ENCODE results near the gene ITIH4.

Gene ITIH4

DNA sequence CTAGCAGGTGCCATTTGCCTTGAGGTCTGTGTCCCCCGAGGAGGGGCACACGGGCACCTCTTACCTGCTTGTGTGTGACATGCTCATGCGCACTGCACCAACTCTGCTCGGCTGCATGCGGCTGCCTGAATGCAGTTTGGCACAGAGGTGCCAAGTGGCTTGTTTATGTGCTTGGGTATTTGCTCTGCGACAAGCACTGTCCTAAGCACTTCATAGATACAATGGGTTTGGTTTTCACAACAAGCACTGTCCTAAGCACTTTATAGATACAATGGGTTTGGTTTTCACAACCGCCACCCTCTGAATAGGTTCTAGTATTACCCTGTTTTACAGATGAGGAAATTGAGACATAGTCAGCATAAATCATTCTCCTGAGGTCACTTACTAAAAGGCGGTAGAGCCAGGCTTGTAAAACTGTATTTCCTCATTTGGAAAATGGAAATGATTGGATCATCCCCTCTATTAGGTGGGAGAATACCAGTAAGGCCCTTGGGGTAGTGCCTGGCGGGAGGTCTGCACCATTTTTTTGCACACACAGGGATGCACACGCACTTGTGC lies 487 bp downstream of the ITIH4 start:
- no peak for DNase-seq

DNA sequence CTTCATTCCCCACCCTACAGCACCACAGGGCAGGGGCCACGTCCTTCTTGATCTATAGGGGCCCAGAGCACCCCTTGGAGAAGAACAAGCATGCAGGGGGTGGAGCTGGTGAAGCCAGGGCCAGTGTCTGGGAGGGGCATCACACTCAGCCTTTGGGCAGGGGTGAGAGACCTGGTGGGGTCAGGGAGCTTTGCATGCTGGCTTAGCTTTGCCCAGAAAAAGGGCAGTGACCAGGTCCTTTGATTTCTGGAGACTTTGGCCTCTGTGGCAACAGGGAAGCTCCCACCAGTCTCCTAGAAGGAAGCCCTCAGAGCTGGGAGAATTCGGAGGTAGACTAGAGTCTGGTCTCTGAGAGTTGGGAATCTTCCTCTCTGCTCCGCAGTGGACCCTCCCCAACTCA lies 990 bp downstream of the ITIH4 start:
- DNase-seq, result no peak

DNA sequence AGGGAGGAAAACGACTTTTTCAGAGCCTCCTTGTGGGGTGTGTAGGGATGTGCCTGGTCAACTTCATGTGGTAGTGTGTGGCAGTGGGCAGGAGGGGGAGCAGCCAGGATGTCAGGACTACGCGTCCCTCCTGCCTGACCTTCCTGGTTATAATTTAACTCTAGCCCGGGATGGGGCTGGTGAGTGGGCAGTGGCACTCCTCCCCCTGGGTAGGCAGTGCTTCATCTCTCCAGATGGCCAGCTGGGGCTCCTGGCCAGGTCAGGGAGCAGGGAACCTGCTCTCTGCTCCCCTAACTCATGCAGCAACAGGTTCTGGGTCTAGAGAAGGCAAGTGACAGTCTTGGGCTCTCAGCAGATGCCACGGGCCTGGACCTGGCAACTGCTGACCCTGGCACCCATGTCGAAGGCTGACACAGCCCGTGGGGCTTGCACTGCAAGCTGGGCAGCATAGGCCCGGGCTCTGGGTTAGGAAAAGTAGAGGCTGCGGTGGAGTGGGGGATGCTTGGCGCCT lies 2.6 kb downstream of the ITIH4 start:
- no peak for DNase-seq

DNA sequence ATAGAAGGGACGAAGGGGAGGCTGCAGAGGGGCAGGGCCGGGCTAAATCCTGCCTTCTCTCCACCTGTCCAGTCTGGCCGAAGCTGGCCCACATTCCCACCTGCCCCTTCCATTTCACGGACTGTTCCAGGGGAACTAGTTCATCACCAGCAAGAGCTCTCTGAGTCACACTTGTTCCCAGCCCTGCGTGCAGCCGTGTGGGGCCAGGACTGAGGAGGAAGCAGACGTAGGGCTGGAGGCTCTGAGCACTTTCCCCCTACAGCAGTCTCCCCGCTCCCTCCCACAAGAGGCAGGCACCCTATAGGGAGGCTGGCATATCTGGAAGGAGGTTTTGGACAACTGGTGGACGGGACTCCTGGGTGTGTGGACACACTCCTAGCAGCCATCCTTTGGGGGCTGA lies 3.0 kb downstream of the ITIH4 start:
- no peak for DNase-seq

DNA sequence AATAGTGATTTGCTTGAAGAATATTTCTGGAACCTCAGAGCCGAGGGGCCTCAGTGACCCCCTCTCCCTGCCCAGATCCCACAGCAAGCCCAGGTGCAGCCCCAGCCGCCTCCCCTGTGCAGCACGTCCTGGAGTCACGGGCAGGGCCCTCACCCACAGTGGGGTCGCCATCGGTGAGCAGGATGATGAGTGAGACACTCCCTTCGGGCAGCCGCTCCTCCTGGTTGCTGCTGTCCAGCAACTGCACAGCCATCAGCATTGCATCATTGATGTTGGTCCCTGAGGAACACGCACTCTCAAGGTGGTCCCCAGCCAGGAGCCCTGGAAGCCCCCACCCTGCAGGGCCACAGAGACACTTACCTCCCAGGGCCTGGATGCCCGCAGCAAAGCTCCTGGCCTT lies 6.4 kb downstream of the ITIH4 start:
- no peak for DNase-seq

DNA sequence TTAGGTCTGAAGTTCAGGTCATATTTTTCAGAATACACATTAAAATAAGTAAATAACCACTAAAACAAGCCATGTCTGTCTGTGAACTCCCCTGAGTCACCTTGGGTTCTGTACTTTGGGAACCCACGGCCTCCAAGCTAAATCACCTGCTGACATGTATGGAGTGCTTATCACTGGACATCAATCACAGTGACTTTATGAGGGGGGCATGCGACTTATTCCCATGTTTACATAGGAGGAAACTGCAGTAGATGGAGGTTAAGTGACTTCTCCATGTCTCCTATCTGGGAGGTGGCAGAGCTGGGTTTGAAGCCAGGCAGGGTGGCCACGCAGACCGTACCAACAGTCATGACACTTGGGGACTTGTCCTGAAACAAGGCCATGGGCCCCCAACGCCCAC lies 8.1 kb downstream of the ITIH4 start:
- DNase-seq, result no peak

DNA sequence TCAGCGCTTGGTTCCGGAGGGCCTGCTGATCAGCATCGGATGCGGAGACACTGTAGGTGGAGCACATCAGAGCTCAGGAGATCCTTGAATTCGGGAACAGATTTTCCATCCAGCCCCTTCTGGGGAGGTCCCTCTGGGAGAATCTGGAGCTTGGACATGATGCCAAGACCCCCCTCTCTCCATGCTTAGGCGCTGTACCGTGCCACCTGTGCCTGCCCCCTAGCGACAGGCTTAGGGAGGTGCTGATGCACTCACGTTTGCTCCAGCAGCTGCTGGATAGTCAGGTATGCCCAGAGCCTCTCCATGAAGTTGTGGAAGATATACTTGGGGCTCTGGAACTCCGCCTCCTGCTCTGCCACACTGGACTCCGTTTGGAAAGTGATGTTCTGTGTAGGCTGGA lies 9.7 kb downstream of the ITIH4 start:
- peak; percentile 11 for DNase-seq

DNA sequence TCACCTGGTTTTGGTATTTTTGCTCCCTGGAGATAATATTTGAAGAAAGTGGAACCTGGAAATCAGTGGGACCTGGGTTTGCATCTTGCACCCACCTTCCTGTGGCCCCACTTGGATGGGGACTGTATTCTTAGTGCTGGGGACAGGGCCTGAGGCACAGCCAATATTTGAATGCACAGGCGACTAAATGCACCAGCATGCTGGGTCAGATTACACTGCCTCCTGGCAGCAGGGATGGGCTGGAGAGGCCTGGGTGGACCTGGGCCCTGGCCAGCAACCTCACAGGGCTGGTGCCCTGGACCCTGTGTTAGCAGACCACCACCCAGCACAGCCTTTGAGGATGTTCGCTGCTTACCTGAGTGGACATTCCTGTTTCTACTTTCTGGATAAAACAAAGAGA lies 10.5 kb downstream of the ITIH4 start:
- DNase-seq, result no peak

DNA sequence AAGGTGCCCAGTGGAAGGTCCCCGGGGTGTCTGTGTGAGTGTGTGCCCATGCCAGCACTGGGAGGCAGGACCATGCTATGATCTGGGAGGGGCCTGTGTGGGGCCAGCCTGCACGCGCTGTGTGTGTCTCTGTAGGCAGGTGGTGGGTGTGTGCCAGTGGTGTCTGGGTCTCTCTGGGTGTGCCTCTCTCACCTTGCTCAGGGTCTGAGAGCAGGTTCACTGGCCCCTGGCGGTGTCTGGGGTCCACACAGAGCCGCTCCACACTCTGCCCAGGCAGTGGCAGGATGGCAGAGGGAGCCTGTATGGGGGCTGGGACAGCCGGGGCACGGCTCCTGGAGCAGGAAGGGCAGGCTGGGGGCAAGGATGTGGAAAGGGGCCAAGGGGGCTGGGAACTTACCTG lies 12.6 kb downstream of the ITIH4 start:
- no peak for DNase-seq

DNA sequence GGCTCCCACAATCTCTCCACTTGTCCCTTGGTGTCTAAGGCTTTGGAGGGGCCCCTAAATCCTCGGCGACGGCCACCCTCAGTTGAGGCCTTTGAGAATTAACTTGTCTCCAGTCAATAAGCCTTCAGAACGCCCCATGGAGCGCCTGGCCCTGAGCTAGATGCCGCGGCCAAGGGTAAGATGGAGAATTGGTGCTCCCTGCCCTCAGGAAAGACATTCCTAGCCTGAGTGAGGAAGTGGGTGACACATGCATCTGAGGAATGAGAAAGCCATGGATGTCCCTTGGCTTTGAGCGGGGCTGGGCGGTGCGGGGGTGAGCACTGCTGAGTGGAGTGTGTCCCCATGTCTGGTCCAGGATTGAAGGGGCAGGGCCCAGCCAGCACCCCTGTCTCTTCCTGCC lies 13.3 kb downstream of the ITIH4 start:
- DNase-seq, result no peak

DNA sequence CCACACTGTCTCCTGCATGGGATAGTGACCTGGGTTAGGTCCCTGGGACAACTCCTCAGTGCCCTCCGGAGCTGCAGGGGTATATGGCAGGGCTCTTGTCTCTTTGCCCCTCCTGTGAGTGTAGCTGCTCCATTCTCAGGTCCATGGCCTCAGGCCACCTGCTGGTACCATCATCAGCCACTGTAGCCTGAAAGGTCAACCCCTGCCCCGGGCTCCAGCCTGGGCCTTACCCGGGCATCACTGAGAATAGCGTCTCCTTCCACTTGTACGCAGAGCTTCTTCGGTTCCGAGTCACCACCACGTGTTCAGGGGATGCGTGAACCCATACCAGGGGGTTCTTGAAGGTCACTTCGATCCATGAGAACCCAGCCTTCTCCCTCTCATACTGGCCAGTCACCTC lies 13.8 kb downstream of the ITIH4 start:
- no peak for DNase-seq

DNA sequence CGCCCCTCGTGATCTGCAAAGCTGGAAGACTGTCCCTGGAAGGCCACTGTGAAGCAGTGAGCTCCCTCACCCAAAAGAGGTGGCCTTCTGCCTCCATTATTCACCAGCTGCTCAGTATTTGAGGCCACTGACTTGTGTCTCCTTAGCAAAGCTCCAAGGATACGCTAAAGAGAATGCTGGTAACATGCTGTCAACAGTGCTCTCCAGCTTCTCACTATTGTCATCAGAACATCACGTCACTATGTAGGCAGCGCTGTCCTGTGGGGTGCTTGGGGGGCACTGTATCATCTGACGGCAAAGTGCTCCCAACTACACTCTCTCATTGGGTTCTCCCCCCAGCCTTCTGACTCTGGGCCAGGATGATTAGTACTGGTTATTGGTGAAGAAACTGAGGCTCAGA lies 14.3 kb downstream of the ITIH4 start:
- no peak for DNase-seq

DNA sequence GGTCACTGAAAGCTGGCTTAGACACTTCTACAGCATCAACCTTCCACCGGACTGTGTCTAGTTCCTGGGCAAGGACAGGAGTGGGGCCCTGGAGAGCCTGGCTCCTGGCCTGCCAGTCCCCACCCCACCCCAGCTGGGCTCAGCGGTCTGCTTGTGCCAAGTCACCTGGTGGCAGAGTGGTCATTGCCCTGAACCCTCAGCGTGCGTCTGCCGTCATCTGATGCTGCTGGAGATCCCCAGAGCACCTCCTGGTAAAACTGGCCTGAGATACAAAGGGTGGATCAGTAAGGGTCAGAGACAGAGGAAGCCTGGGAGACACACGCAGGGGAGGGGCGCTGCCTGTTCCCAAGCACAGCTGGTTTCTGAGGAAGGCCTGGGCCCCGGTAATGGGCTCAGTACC lies 16.7 kb downstream of the ITIH4 start:
- no peak for DNase-seq

DNA sequence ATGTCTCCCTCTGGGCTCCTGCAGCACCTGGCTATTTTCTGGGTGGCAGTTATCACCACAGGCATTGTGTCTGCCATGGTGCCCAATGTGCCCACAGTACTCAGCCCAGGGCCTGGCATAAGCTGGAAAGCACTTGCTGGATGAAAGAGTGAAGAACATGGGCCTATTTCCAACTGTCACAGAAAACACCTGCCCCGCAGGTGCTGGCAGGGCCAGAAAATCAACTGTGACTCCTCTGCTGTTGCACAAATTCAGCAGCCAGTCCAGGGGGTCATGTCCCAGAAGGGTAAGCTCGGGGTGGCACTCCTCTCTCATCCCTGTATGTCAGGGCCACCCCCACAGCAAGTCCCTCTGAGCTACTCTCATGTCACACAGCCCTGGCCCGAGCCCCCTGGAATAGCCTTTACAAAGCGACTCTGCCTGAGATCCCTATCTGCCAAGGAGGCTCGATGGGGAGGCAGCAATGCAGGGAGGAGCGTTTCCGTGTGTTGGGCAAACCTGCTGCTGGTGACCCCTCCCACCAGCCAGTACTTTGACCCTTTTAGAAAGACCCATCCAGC lies 18.9 kb downstream of the ITIH4 start:
- DNase-seq, result no peak

DNA sequence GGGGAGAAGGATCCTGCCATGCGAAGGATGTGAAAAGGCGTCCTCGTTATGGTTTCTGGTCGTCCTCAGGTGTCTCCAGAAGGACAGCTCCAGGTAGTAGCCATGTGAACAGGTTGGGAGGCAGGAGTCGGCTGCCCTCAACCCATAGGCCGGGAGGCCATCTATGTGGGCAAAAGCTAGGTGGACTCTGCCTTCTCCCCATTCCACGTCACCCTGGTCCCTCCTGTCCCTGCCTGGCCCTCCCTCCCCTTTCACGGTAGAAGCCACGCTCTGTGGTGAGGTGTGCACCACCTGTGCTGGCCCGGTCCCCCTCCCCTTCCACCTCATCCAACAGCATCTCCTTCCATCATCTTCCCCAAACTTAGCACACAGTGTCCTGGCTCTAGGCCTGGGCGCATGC lies 19.5 kb downstream of the ITIH4 start:
- DNase-seq, result no peak

DNA sequence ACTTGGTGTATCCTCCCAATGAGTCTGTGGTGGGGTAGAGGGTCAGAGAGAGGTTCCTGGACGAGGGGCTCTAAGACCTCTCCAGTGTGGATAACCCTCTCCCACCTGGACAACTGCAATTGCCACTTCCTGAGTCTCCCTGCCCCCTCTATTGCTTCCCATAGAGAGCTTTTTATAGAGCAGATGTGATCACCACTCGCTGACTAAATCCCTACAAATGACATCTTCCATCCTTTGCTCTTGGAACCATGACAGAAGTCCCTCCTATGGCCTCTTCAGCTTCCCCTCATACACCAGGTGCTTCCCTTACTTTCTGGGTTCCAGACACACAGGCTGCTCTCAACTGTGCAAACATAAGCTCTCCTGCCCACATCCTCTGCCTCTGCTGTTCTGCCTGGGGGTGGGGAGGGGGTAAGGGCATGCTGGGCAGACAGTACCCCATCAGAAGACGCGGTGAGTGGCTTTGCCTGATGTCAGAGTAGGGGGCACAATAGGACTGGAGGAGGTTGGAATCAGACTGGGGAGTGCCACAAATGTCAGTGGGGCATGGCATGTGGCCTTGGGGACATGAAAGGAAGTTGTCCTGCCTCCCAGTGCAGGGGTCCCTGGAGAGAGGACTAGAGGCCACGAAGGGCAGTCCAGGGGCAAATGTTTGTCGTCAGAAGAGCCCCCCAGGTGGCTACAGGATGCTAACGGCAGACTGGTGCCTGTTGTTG lies 20.7 kb downstream of the ITIH4 start:
- DNase-seq, result no peak

DNA sequence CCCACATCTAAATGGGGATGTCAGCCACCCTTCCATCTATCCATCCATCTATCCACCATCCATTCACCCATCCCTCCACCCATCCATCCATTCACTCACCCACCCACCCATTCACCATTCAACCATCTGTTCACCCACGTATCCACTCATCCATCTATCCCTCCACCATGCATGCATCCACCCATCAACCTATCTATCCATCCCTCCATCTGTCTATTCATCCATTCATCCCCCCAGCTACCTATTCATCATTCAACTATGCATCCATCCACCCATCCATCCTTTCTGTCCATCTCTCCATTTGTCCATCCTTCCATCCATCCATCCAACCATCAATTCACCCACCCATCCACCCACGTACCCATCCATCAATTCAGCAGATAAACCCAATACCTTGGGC lies 21.3 kb downstream of the ITIH4 start:
- DNase-seq, result no peak

DNA sequence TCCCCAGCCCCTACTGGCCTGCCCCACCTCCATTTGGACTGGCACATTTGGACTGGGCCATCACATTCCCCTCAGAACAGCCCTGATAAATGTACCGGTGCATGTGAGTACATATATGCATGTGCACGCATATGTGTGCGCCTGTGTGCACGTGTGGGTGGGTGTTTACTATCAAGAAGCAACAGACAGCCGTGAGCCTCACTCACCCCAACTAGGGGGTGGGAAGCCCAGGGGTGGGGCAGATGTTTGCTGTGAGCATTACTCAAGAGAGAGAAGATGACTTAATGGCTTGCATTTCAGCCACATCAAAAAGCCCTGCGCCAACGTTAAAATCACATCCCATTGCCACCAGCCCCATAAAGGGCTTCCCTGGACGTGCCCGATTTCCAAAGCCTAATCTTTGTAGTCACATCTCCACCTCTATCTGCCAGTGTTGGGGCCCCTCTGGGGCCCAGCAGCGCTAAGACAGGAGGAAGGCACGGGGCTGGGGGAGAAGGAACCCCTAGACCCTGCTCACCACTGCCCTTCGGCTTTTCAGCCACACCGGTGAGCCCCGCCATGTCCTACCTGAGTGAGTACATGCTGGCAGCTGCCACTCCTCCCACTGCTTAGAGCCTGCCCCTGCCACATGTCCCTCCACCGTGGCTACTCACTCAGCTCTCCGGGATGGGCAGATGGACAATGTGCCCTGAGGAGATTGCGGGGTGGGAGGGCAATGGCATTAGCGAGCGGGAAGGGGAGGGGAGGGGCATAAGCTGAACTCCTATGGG lies 25.0 kb downstream of the ITIH4 start:
- no peak for DNase-seq

DNA sequence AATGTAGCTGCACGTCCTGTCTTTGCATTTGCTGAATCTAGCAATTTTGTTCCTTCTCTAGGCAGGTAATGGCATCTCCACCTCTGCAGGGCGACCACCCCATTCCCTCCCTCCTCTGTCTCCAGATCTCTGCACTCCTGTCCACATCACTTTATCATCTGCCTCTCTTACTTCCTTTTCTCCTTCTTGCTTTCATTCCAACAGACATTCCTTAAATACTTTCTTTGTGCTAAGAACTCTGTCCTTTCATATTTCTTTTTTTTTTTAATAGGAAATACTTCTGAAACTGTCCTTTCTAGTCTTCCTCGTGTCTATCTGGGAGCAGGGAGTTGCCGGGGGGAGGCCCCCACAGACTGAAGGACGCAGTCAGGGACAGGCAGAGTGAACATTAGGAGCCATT lies 28.6 kb downstream of the ITIH4 start:
- no peak for DNase-seq

DNA sequence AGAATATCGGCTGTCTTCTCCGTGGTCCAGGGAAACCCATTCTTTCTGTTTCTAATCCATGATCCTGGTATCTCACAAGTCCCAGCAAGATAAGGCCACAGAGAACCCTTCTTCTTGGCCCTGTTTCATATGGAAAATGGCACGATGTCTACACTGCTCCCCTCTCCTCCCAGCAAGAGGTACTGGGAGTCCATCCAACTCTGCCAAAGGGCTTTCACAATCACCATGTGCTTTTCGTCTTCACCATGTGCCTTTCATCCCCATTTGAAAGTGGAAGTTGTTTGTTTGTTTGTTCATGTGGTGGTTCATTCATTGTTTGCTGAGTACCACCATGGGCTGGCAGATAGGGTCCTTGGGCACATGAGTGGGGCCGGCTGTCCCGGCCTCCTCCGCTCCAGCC lies 30.4 kb downstream of the ITIH4 start:
- DNase-seq, result no peak

DNA sequence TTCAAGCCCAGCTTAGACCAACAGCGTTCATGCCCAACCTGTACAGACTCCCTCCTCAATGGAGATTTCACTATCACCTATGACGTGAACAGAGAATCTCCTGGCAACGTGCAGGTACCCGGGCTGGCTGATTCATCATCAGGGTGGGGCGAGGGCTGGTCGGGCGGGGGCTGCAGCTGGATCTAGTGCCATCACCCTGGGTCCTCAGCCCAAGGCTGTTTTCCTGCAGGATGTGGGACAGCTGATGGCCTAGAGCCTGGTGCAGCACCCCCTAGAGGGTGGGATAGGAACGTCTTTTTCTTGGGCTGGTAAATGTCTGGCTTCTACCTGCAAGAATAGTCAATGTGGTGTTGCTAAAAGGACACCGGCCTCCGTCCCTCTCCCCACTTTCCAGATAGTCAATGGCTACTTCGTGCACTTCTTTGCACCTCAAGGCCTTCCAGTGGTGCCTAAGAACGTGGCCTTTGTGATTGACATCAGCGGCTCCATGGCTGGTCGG lies 31.4 kb downstream of the ITIH4 start:
- no peak for DNase-seq

DNA sequence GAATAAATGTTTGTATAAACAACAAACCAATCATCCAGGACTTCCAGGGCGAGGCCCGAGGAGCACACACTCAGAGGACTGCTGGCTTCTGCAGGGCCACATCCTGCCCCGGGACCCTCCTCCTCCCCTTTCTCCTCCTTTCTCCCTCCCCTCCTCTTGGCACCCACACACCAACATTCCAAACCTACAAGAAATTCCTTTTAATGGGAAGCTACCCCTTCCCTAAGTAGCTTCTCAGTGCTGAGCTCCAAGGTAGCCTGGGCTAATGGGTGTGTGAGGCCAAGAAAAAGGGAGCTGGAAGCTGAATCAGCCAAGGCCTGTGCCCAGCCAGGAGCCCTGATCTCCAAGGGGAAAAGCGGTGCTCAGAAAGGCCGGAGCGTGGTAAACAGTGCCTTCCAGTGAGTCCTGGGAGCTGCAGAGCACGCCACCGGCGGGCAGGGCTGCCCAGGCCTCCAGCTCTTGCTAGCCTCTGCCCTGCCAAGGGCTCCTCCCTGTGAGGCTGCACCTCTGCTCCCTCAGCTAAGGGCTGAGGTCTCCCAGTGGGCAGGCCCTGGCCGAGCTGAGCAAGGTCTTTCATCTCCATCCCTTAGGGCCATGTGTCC lies 32.0 kb downstream of the ITIH4 start:
- DNase-seq, result no peak

DNA sequence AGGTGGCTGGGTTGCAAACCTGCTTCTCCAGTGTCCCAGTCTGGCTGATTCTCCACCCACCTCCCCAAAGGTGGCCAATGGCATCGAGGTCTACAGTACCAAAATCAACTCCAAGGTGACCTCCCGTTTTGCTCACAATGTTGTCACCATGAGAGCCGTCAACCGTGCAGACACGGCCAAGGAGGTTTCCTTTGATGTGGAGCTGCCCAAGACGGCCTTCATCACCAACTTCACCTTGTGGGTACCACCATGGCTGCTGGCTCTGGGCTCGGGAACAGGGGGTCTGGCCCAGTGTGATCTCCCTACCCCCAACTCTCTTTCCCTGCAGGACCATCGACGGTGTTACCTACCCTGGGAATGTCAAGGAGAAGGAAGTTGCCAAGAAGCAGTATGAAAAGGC lies 34.1 kb downstream of the ITIH4 start:
- DNase-seq, result no peak
